SH-SY5Y (cell line): Measurements from ENCODE around the gene CSTF3.

ENCODE experiments used
- GATA2 ChIP-seq: IDR thresholded peaks from 2 replicates; pipeline ENCODE4 v1.6.1; 2011; ENCODE audit warnings: mild to moderate bottlenecking, low read depth, low read length
- GATA3 ChIP-seq: IDR thresholded peaks from 2 replicates; pipeline ENCODE4 v1.6.1; 2011; ENCODE audit warnings: low read depth, mild to moderate bottlenecking, low read length, moderate library complexity

CSTF3 gene

DNA sequence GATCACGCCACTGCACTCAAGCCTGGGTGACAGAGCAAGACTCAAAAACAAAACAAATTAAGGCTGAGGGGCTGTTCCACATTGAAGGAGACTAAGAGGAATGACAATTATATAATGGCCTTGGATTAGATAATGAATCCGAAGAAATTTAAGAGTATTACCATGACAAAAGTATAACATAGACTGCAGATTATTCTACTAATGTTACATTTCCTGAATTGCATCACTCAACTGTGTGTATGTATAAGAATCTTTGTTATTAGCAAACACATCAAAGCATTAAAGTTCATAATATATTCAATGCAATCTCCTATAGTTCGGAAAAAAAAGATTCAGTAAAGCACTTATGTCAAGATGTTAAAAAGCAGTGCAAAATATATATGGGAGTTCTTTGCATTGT lies 27.5 kb downstream of the CSTF3 start:
- no peak for TF ChIP-seq GATA2
- no peak for TF ChIP-seq GATA3

DNA sequence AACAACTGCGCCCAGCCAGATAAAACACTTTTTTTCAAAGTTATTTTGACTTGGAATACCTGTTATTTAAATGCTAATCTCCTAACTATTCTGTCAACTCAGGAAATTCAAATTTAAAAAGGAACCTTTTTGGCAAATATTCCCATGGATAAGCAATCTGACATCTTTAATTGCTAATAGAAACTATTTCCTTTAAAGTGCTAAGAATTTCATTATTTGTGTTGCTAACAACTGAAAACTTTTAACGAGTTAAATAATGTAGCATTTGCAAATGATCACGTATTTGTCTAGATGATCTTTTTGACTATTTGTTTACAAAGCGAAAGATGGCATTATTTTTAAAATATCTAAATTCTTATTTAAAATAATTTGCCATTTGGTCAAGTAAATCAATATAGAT lies 28.8 kb downstream of the CSTF3 start:
- no peak for TF ChIP-seq GATA2

DNA sequence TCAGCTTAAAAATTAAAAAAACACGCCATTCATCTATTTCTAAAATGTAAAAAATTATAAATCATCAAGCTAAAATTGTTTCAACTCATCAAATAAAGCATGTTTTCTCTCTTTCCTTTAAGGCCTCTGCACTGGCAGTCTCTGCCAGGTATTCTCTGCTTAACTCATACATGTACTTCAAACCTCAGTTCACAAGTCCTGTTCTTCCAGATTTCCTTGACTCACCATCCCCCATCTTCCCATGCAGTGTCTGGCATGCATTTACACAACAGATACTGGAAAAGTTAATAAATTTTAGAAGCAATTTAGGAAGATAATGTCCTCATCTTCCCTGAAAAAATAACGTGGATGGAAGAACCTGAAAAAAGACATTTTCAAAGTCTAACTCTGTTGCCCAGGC lies 32.5 kb downstream of the CSTF3 start:
- TF ChIP-seq GATA3 (no peak), GATA2 (no peak)

DNA sequence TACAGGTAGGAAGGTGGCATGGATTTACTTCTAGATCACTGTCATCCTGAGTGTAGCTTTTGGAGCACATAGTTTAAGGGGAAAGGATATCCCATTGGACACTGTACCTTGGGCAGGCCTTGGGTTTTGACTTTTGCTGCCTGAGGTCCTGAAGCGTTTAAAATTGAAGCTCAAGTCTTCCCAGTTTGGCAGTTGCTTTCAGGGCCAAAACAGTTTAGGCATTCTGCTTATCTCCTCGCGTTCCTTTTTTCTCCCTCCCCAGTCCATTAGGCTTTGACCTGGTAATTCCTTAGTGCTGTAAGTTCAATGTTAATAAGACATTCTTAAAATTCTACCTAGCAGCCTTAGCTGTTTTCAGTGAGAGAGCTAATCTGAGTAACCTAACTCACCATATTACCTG lies 35.7 kb downstream of the CSTF3 start:
- TF ChIP-seq GATA3 (no peak), GATA2 (no peak)

DNA sequence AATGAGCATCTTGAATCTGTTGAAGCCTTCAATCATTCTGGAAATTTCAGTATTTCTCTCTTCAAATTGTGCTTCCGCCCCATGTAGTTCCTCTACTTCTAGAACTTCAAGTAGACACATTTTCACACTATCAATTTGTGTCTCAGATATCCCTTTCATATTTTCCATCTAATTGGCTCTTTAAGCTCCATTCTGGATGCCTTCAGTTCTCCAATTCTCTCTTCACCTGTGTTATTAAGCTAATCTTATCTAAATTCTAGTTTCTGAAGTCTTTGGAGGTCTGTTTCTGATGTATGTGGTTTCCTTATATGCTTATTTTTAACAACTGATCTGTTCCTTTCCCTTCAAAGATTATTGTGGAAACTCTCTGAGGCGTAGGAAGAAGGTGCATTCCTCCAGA lies 36.3 kb downstream of the CSTF3 start:
- TF ChIP-seq GATA3 = no peak

DNA sequence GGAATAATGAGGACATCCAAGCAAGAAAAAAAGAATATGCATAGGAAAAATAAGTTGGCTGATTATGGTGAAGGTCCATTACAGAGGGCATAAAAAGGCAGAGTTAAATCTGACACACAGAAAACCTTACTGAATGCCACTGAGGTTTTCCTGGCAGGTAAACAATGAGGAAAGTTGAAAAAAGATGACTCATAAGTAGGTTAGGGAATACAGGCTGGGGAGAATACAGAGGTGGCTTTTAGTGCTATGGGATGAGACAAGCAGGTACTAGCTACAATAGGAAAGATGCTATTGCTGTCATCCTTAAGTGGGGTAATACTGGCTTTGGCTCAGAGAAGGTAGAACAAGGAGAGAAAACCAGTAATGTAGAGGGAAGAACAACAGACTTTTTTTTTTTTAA lies 44.7 kb downstream of the CSTF3 start:
- TF ChIP-seq GATA3 (no peak), GATA2 (no peak)

DNA sequence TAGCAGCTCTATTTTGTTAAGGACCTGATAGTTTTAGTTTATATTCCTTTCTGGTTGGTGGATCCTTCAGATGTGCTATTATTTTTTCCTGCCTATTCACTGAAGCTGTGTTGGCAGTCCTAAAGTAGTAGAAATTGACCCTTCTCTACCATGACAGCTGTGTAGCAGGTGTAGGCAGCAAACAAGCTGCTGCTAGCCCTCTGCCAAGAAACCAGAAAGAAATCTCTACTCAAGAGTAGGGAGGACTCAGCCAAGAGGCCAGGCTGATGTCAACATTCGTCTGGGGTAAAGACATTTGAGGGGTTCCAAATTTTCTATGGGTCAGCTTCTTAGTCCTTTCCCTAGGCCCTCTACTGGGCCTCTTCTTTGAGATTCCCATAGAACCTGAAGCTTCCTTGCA lies 51.2 kb downstream of the CSTF3 start:
- no peak for TF ChIP-seq GATA2

DNA sequence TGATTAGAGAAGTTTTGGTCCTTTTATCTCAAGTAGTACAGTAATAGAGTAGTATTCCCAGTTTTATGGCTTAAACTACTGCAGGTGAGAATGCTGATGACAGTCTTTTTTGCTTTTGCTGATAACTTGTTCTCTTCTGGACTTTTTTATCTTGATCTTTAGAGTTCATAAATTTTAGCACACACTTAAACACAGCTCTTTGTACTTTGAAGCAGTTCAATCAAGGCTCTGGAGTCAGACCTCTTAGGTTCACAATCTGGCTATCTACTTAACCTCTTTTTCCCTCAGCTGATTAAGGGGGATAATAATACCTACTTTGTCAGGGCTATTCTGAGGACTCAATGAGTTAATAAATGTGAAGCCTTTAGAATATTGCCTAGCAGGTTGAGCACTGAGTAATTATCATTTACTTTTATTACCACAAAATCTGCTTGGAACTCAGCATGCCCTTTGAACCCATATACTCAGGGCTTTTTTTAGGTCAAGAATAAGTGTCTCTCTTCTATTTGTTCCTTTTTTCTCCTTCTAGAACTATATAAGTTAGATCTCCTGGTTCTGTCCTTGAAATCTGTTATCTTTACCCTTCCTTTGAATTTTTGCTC lies 51.9 kb downstream of the CSTF3 start:
- TF ChIP-seq GATA2 (no peak), GATA3 (no peak)

DNA sequence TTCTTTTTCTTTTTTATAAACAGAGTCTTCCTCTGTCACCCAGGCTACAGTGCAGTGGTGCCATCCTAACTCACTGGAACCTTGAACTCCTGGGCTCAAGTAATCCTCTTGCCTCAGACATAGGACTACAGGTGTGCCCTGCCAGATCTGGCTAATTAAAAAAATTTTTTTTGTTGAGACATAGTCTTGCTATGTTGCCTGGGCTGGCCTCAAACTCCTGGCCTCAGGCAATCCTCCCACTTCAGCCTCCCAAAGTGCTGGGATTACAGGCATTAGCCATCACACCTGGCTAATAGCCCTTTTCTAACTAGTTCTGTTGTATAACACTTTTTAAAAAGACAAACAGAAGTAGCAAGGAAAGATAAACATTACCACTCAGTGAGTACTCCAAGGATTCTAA lies 57.4 kb downstream of the CSTF3 start:
- no peak for TF ChIP-seq GATA3
- TF ChIP-seq GATA2 = no peak

DNA sequence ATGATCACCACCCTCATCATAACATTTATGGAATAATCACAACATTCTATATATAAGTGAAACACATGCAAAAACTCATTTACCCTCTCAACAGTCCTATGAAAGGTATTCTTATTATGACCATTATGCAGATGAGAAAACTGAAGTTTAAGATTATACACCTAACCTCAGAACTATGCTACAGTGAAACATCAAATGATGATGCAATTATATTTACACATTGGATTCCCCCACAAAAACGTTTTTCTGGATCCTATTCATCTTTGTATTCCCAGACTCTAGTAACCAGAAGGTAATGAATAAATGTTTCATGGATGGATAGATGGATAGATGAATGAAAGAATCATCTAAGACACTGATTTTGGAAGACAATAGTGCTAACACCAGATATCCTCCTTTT lies 67.1 kb downstream of the CSTF3 start:
- TF ChIP-seq GATA2 = no peak
- no peak for TF ChIP-seq GATA3

DNA sequence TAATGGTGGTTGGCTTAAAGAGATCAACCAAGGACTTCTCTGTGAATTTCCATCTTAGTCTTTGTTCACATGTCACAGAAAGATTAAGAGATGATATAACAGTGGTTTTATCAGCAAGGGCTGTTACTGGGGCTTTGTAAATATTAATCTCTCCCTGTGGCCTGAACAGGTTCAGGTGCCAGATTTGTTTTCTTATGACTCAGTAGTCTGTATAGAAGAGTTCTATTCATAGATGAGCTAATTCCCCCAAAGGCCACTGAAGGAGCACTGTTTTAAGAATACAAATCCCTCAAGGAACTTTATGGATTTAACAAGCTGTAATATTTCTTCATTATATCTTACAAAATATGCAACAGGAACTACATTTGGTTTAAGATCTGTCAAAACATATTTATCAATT lies 71.5 kb downstream of the CSTF3 start:
- TF ChIP-seq GATA2 (no peak), GATA3 (no peak)

DNA sequence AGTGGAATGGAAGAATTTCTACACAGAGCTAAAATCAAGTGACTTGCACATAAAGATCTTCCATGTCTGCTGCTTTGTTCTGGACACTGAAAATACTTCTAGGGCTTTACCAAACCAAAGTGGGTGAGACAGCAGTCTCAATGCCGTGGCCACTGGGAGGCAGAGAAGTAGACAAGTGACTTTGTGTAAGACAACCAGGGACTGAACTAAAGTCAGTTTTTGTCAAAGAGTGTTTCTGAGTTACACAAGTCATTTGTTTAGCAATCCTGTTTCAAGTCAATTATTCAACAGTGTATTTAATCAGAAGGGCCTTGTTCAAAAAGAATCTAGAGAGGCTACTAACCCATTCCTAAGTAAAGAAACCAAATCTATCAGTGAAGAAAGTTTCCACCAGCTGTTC lies 75.3 kb downstream of the CSTF3 start:
- no peak for TF ChIP-seq GATA2
- no peak for TF ChIP-seq GATA3

DNA sequence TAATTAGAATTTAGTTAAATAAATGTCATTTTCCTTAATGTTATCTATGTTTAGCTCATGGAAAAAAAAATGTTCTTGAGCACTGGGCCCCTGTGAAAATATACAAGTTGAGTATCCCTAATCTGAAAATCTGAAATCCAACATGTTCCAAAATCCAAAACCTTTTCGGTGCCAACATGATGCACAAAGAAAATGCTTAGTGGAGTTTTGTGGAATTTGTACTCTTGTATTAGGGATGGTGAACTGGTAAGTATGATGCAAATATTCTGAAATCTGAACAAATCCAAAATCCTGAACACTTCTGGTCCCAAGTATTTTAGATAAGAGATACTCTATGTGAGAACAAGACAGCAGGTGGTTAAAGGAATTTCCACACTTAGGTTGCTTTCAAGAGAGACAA lies 77.4 kb downstream of the CSTF3 start:
- TF ChIP-seq GATA2 = no peak
- no peak for TF ChIP-seq GATA3

DNA sequence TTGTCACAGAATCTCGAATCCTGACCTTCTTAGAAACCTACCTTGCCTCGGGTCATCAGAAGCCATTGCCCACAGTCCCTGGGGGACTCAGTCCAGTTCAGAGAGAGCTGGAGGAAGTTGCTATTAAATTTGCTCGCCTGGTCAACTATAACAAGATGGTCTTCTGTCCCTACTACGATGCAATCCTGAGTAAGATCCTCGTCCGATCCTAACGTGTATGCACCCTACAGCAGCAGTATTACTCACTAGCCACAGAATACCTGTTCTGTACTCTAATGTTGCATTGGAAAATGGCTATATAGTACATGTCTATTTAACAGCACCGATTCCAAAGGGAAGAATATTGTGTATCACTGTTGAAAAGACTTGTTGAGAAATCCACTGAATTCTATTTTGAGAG lies 88.8 kb downstream of the CSTF3 start:
- TF ChIP-seq GATA3 (no peak), GATA2 (no peak)

DNA sequence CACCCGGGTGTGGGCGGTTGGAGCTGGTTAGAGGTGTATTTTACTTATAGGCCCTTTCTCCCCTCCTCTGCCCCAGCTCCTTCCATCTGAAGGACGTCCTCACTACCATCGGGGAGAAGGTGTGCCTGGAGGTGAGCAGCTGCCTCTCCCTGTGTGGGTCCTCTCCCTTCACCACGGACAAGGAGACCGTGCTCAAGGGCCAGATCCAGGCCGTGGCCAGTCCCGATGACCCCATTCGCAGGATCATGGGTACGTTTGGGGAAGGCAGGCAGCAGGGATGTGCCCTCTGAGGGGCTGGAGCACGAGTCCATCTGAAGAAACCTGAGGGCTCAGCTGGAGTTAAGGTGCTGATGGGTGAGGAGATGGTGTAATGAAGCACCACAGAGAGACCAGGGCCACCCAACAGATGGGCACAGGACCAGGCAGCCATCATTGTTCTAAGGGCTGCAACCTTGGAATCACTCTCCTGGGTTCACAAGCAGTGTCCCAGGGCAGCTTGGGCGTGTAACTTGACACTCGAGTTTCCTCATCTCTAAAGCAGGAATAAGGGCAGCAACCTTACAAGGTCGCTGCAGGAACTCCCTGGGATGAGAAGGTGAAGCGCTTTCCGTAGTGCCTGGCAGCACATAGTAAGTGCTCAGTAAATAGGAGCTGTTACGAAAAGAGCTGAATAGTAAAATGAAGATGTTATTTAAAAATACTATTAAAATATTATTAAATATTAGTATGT lies 92.5 kb downstream of the CSTF3 start:
- TF ChIP-seq GATA2 (no peak), GATA3 (no peak)

DNA sequence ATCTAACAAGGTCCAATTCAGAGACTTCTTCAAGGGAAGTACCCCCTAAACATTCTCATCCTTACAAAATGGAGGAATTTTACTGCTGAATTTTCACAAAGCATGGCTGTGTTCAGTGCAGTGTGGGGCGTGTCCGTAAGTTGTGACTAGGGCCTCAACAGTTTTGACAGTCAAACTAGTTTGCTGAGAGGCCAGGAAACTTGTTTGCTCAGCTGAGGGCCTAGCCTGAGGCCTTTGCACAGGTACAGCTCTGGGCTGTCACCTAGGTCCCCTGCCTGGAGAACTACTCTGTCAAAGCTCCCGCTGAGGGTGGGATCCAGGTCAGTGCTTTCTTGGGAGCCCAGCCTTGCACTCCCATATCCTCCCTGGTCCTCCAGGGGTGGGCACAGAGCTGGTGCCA lies 94.0 kb downstream of the CSTF3 start:
- TF ChIP-seq GATA2 = no peak
- TF ChIP-seq GATA3 = no peak
